GM23338 (cell line): Measurements from ENCODE around the gene MIGA1. TPM values are rescaled to one million over a fixed set of nuclear protein-coding genes. Genes with fewer than 3 reads are reported as not detected.

ENCODE experiments used
- CREB1 ChIP-seq: fragments of 250-450 bp; sonication (Bioruptor Pico); IDR thresholded peaks from 2 replicates; pipeline ENCODE4 v1.5.0; 2020; ENCODE audit warnings: low read depth, mild to moderate bottlenecking, moderate library complexity
- CTCF ChIP-seq, 2 experiments: fragments of 200-600 bp in 1 of 2; sonication (generic) in 1 of 2; conservative IDR thresholded peaks; 2 replicates each; pipeline versions ENCODE4 v1.5.1 to v1.6.1; 2016 to 2017; ENCODE audit warnings: antibody characterized with exemption in 2 of 2, low read depth in 2 of 2, mild to moderate bottlenecking in 2 of 2, moderate library complexity in 1 of 2
- EZH2 ChIP-seq: fragments of 200-600 bp; sonication (generic); IDR thresholded peaks from one replicate; pipeline ENCODE4 v1.8.0; 2017; ENCODE audit warnings: antibody characterized with exemption, mild to moderate bottlenecking, low read depth; ENCODE audit not compliant: unreplicated experiment
- JUNB ChIP-seq: IDR thresholded peaks from one replicate; pipeline ENCODE4 v1.6.1; 2016; ENCODE audit warnings: antibody characterized with exemption; ENCODE audit not compliant: unreplicated experiment
- NANOG ChIP-seq: IDR thresholded peaks from 2 replicates; pipeline ENCODE4 v1.6.1; 2016; ENCODE audit warnings: antibody characterized with exemption, borderline replicate concordance
- STAT1 ChIP-seq: IDR thresholded peaks from one replicate; pipeline ENCODE4 v1.6.1; 2016; ENCODE audit warnings: antibody characterized with exemption; ENCODE audit not compliant: unreplicated experiment
- ZNF331 ChIP-seq: fragments of 250-450 bp; sonication (Bioruptor Pico); IDR thresholded peaks from 2 replicates; pipeline ENCODE4 v1.5.0; 2020; ENCODE audit warnings: low read depth, mild to moderate bottlenecking, moderate library complexity
- ZNF462 ChIP-seq: fragments of 250-450 bp; sonication (Bioruptor Pico); IDR thresholded peaks from 2 replicates; pipeline ENCODE4 v1.5.0; 2020; ENCODE audit warnings: mild to moderate bottlenecking, moderate library complexity
- polyA plus RNA-seq: library from polyadenylated mRNA; unstranded; fragments of >200 nt; fragmentation: Nextera tagmentation; extraction: Ambion mirVana; gene quantifications from 2 replicates; pipeline ENCODE4 v1.2.1, GENCODE V29; 2016
- total RNA-seq: library from RNA; depleted of rRNA; stranded (reverse); fragments of >200 nt; shearing (Covaris generic); gene quantifications from 2 replicates; pipeline ENCODE4 v1.2.3, GENCODE V29; 2014; rRNA removed

Gene MIGA1
- total and polyA plus RNA-seq, 2 experiments from 2014 or later: 3.4 to 7.5 TPM

GRCh38 chr1:77927414-77927813 lies 148.0 kb downstream of the MIGA1 start (continued):
- TF ChIP-seq ZNF462 (CRISPR knock-in tag): no peak
- no peak for TF ChIP-seq JUNB
- no peak for TF ChIP-seq CREB1 (CRISPR knock-in tag)
- TF ChIP-seq CTCF (conservative IDR thresholded peaks at IDR 0.05; ENCODE audit: low read depth in 2 of 2): no peak
- TF ChIP-seq STAT1: no peak
- TF ChIP-seq NANOG: no peak
- no peak for TF ChIP-seq EZH2
- TF ChIP-seq ZNF331 (CRISPR knock-in tag): no peak

Other genes starting within 250 kb of the MIGA1 start
- gene ZZZ3, start 97.0 kb upstream of the MIGA1 start, total RNA-seq: 81.9 and 107 TPM in 2 replicates
- gene ZZZ3, start 97.0 kb upstream of the MIGA1 start, polyA plus RNA-seq: 24.2 and 33.4 TPM in 2 replicates
- gene USP33, start 19.8 kb upstream of the MIGA1 start, total RNA-seq: 61.9 and 63.9 TPM in 2 replicates
- 36.6 and 42.4 TPM in 2 replicates for gene USP33, start 19.8 kb upstream of the MIGA1 start, polyA plus RNA-seq
- 2.6 and 3.8 TPM in 2 replicates for gene NEXN, start 109.0 kb downstream of the MIGA1 start, total RNA-seq
- gene NEXN, start 109.0 kb downstream of the MIGA1 start, polyA plus RNA-seq: 11.8 and 12.2 TPM in 2 replicates
- 308 and 321 TPM in 2 replicates for gene FUBP1, start 199.4 kb downstream of the MIGA1 start, total RNA-seq
- 194 and 212 TPM in 2 replicates for gene FUBP1, start 199.4 kb downstream of the MIGA1 start, polyA plus RNA-seq
- 12.9 and 14.1 TPM in 2 replicates for gene DNAJB4, start 225.3 kb downstream of the MIGA1 start, total RNA-seq
- 8.2 and 12.4 TPM in 2 replicates for gene DNAJB4, start 225.3 kb downstream of the MIGA1 start, polyA plus RNA-seq